Measurements from ENCODE around the gene UTS2R.
"Not testable (repeated sequence)": the region's sequence is repeated elsewhere in the genome, so short reads cannot be mapped to it uniquely, and the experiment has no call there.

Gene UTS2R

GRCh38 chr17:82355770-82356427 lies 15.7 kb upstream of the UTS2R start:
- DNase-seq, result no peak

- no peak for DNase-seq
Measured at GRCh38 chr17:82356845-82357355, 14.7 kb upstream of the UTS2R start.

- DNase-seq, result no peak
Measured at GRCh38 chr17:82357394-82357793, 14.2 kb upstream of the UTS2R start.

- DNase-seq, result no peak
Measured at GRCh38 chr17:82358465-82359350, 12.9 kb upstream of the UTS2R start, which contains the start of gene TEX19. TEX19 (plus strand) TSS chr17:82359247; CDS start chr17:82362151, 2,904 bp downstream.

- DNase-seq, result not testable (repeated sequence)
Measured at GRCh38 chr17:82359451-82360074, 12.0 kb upstream of the UTS2R start.

DNA sequence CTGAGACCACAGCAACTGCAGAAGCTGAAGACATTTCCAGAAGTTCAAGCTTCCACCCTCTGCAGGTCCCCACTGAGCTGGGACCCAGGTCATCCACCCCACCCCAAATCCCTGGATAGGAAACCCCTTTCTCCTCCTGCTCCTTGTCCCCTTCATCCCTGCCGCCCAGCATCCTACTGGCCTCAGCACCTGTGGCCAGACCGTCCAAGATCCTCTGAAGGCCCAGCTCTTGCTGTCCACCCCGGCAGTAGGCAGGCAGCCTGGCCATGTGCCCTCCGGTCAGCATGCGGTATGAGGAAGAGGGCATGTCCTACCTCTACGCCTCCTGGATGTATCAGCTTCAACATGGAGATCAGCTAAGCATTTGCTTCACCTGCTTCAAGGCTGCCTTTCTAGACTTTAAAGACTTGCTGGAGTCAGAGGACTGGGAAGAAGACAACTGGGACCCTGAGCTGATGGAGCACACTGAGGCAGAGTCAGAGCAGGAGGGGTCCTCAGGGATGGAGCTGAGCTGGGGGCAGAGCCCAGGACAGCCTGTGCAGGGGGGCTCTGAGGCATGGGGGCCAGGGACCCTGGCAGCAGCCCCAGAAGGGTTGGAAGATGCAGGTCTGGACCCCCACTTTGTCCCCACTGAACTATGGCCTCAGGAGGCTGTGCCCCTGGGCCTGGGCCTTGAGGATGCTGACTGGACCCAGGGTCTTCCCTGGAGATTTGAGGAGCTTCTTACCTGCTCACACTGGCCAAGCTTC lies 9.5 kb upstream of the UTS2R start:
- no peak for DNase-seq

- DNase-seq, result no peak
Measured at GRCh38 chr17:82365606-82366295, 5.8 kb upstream of the UTS2R start.

DNA sequence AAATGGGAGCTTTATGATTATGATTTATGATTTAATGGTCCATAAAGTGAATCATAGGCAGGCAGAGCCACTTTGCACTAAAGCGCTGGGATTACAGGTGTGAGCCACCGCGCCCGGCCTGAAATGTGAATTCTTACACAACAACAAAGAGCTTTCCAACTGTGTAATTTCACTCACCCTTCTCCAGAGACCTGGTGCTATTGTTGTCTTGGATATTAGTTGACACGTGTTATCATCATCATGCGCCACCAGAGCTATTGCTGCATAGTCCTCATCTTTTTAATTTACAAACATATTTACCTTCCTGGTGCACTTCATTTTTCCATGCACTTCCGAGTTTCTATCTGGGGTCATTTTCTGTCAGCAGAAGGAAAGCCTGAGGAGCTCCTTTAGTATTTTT lies 4.8 kb upstream of the UTS2R start:
- DNase-seq, result no peak

- DNase-seq, result no peak
Measured at GRCh38 chr17:82367724-82368524, 3.6 kb upstream of the UTS2R start.

- no peak for DNase-seq
Measured at GRCh38 chr17:82369211-82369610, 2.4 kb upstream of the UTS2R start.

DNA sequence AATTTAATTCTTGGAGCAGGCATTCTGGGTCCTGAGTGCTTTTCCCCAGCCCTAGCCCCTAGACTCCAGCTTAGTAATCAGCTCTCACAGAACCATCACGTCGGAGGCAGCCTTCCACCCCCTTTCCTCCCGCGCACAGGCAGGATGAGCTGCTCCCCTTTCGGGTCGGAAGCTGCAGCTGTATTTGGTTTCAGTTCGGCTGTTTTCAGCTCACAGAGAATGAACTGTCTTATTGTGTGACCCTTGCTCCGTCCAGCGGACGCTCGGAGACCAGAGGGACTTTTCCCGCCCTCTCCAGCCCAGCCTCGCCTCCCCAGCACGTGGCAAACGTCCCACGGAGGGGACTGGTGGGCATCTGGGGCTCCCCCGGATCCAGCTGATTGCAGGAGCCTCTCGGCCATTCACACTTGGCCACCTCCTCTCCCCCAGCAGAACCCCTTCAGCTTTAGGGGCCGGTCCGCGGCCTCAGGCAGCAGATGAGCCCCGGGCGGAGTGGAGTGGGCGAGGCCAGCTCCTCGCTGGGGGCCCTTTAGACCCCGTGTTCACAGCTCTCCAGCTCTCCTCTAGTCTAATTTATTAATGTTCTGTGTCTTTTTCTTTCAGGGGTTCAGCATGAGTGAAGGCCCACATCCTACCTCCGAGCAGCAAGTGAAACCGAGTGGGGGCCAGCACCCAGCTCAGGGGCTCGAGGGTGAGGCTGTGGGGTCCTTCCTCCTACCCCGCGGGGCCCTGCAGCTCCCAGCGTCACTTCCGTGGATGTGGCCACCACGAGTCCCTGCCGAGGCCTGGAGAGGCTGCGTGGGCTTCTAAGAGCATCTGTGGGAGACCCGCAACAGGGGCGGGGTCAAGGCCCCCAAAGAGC lies 863 bp upstream of the UTS2R start:
- DNase-seq, result peak; percentile 36 to 45

DNA sequence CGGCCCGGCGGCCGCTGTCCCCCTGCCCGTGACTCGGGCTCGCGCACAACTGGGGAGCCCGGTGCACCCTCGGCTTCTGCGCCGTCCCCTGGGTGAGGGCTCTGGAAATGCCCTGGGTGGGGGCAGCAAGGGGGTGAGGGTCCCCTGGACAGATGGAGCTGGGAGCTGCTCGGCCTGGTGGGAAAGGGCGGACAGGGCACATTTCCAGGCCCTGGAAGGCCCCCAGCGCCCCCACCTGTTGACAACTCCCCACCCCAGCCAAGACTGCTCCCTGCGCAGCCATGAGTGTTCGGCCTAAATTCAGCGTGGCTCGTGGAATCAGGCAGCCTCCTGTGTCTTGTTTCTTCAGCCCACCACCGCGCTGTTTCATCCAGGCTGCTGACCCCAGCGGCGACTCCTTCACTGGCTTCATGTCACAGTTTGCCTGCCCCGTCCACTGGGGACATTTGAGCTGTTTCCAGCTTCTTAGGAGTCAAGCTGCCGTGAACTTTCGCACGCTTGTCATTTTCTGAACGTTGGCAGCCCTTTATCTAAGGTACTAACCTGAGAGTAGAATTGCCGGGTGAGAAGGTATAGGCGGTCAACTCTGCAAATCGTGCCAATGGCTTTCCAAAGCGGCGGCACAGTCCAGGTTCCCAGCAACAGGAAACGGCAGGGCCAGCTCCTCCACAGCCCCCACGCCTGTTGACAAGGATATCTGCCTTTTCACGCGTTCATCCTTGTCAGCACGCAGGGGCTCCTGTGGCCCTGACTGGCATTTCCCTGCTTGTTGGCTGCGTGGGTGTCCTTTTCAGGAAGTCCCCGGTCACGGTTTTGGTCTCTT lies 895 bp downstream of the UTS2R start:
- no peak for DNase-seq

GRCh38 chr17:82373072-82373452 lies 1.5 kb downstream of the UTS2R start:
- DNase-seq, result not testable (repeated sequence)

DNA sequence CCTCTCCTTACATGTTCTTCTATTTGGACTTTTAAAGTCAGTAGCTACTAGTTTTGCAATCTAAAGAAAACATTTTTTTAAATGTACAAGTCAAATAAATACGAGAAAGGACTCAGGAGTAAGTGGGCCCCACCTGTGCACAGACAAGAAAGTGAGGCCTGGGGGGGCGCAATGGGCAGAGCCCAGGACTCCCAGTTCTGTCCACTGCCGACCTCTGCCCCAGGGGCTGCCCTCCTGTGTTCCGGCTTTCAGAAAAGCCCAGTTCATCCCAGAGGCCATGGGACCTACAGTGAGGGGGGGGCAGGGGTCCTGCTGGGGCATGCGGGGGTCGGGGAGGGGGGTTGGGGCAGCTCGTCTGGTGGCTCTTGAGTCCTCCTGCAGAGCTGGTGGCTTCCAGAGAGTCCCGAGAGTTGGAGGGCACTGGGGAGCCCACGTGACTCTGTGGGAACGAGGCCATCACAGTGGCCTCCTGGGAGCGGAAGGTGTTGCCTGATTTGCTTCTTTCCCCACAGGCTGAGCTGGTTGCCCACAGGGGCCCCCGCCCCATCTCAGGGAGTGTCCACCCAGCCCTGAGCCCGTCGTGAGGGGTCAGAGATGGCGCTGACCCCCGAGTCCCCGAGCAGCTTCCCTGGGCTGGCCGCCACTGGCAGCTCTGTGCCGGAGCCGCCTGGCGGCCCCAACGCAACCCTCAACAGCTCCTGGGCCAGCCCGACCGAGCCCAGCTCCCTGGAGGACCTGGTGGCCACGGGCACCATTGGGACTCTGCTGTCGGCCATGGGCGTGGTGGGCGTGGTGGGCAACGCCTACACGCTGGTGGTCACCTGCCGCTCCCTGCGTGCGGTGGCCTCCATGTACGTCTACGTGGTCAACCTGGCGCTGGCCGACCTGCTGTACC lies 2.4 kb downstream of the UTS2R start:
- DNase-seq, result no peak

DNA sequence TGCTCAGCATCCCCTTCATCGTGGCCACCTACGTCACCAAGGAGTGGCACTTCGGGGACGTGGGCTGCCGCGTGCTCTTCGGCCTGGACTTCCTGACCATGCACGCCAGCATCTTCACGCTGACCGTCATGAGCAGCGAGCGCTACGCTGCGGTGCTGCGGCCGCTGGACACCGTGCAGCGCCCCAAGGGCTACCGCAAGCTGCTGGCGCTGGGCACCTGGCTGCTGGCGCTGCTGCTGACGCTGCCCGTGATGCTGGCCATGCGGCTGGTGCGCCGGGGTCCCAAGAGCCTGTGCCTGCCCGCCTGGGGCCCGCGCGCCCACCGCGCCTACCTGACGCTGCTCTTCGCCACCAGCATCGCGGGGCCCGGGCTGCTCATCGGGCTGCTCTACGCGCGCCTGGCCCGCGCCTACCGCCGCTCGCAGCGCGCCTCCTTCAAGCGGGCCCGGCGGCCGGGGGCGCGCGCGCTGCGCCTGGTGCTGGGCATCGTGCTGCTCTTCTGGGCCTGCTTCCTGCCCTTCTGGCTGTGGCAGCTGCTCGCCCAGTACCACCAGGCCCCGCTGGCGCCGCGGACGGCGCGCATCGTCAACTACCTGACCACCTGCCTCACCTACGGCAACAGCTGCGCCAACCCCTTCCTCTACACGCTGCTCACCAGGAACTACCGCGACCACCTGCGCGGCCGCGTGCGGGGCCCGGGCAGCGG lies 3.2 kb downstream of the UTS2R start:
- no peak for DNase-seq

DNA sequence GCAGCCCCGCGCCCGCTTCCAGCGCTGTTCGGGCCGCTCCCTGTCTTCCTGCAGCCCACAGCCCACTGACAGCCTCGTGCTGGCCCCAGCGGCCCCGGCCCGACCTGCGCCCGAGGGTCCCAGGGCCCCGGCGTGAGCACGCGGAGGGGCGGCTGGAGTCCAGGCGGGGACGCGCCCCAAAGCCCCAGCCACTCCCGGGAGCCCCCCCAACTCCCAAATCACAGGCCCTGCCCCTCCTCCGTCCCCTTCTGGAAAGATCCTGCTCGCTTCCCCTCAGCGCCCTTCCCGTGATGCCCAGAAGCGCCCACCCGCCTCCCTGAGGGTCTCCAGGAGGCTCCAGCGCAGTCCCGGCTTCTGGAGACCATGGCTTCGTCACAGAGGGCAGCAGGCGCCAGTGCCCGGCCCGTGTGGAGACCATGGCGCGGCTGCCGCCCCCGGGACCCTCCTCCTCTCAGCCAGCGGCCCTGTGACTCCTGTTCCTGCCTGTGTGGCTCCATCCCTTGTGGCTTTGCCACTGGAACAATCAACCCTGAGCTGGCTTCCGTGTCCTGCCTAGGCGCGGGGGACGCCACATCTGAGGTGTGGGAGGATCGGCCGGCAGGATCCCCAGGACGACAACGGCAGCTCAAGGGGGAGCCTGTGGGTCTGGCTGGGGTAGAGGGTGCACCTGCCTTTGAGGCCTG lies 3.9 kb downstream of the UTS2R start:
- no peak for DNase-seq

All from stimulated activated CD4-positive, alpha-beta T cell treated with anti-CD3 and anti-CD28 coated beads, Interleukin-2, amount 100 ng/mL, for 24 hours (primary cell).